ENCODE results near the gene DCBLD2. TPM values are rescaled to one million over a fixed set of nuclear protein-coding genes. Genes with fewer than 3 reads are reported as not detected.
A peak's percentile ranks its signal among the peaks of the same experiment; 100 is the strongest.

Gene DCBLD2
- total RNA-seq, 3 donors from 2014 or later (not counting 1 experiment from before 2014, with no cell fraction given): 0.66 to 0.99 (median 0.90) TPM

- peak in 1 of 3 donors; percentile 48 for ATAC-seq
- Histone ChIP-seq H3K4me1 (ENCODE audit: control insufficient read depth, insufficient read depth, low read length) (no peaks in the 10 kb centered on the region), H3K4me3 (ENCODE audit: low read length) (no peak overlapping the region), H3K27me3 (ENCODE audit: control insufficient read depth, insufficient read depth, low read length) (no peaks in the 10 kb centered on the region), H3K36me3 (ENCODE audit: control insufficient read depth, insufficient read depth, low read length) (no peaks in the 10 kb centered on the region), H3K27ac (ENCODE audit: low read length) (no peak overlapping the region), H3K9me3 (ENCODE audit: control insufficient read depth, insufficient read depth, low read length) (no peaks in the 10 kb centered on the region)
- no peak for DNase-seq
- Mint-ChIP-seq H3K4me3 (no peak overlapping the region), H3K36me3 (no peaks in the 10 kb centered on the region), H3K27me3 (ENCODE audit: low read depth in 2 of 2) (peaks cover 0 to 7% of the 10 kb centered on the region in 2 donors), H3K9me3 (no peaks in the 10 kb centered on the region), H3K27ac (no peak overlapping the region), H3K4me1 (no peaks in the 10 kb centered on the region)
- intact Hi-C loops (cut with micrococcal nuclease): no loop called here
- TF ChIP-seq CTCF (IDR thresholded peaks at IDR 0.05): no peak
- 74% methylated on average over 4 of the region's 4 CpGs for WGBS (ENCODE audit: insufficient coverage)
Observed at GRCh38 chr3:98786364-98787006, 115.0 kb downstream of the DCBLD2 start.

- Histone ChIP-seq H3K4me3 (ENCODE audit: low read length) (no peak overlapping the region), H3K9me3 (ENCODE audit: control insufficient read depth, insufficient read depth, low read length) (no peaks in the 10 kb centered on the region), H3K27ac (ENCODE audit: low read length) (no peak overlapping the region), H3K4me1 (ENCODE audit: control insufficient read depth, insufficient read depth, low read length) (no peaks in the 10 kb centered on the region), H3K36me3 (ENCODE audit: control insufficient read depth, insufficient read depth, low read length) (no peaks in the 10 kb centered on the region), H3K27me3 (ENCODE audit: control insufficient read depth, insufficient read depth, low read length) (no peaks in the 10 kb centered on the region)
- no peak for DNase-seq
- Mint-ChIP-seq H3K27ac (no peak overlapping the region), H3K4me1 (no peaks in the 10 kb centered on the region), H3K4me3 (no peak overlapping the region), H3K27me3 (ENCODE audit: low read depth in 2 of 2) (peaks cover 0 to 4% of the 10 kb centered on the region in 2 donors), H3K9me3 (no peaks in the 10 kb centered on the region), H3K36me3 (no peaks in the 10 kb centered on the region)
- no peak for TF ChIP-seq CTCF (IDR thresholded peaks at IDR 0.05)
- intact Hi-C loops (cut with micrococcal nuclease): no loop called here
- WGBS (ENCODE audit: insufficient coverage): 29% methylated on average over 2 of the region's 3 CpGs
- ATAC-seq: no peak
Observed at GRCh38 chr3:98784666-98785600, 116.6 kb downstream of the DCBLD2 start.

- TF ChIP-seq CTCF (IDR thresholded peaks at IDR 0.05): no peak
- no peak for ATAC-seq
Observed at GRCh38 chr3:98784042-98784441, 117.5 kb downstream of the DCBLD2 start.

More at GRCh38 chr3:98784042-98784441, 117.5 kb downstream of the DCBLD2 start:
- Mint-ChIP-seq H3K27ac (no peak overlapping the region), H3K36me3 (no peaks in the 10 kb centered on the region), H3K4me1 (no peaks in the 10 kb centered on the region), H3K4me3 (no peak overlapping the region), H3K27me3 (ENCODE audit: low read depth in 2 of 2) (peaks cover 0 to 4% of the 10 kb centered on the region in 2 donors), H3K9me3 (no peaks in the 10 kb centered on the region)
- no peaks in the 10 kb centered on the region for H3K36me3 ChIP-seq (ENCODE audit: control insufficient read depth, insufficient read depth, low read length)
- no peak for DNase-seq
- no peak overlapping the region for H3K4me3 ChIP-seq (ENCODE audit: low read length)
- WGBS (ENCODE audit: insufficient coverage): 75% methylated on average over 5 of the region's 5 CpGs
- no peaks in the 10 kb centered on the region for H3K9me3 ChIP-seq (ENCODE audit: control insufficient read depth, insufficient read depth, low read length)
- H3K27ac ChIP-seq (ENCODE audit: low read length): no peak overlapping the region
- H3K4me1 ChIP-seq (ENCODE audit: control insufficient read depth, insufficient read depth, low read length): no peaks in the 10 kb centered on the region
- no peaks in the 10 kb centered on the region for H3K27me3 ChIP-seq (ENCODE audit: control insufficient read depth, insufficient read depth, low read length)
- intact Hi-C loops (cut with micrococcal nuclease): no loop called here

All from natural killer cell (primary cell).